ENCODE results near the gene RRAGB.
"Not testable (repeated sequence)": the region's sequence is repeated elsewhere in the genome, so short reads cannot be mapped to it uniquely, and the experiment has no call there.

The RRAGB gene

DNA sequence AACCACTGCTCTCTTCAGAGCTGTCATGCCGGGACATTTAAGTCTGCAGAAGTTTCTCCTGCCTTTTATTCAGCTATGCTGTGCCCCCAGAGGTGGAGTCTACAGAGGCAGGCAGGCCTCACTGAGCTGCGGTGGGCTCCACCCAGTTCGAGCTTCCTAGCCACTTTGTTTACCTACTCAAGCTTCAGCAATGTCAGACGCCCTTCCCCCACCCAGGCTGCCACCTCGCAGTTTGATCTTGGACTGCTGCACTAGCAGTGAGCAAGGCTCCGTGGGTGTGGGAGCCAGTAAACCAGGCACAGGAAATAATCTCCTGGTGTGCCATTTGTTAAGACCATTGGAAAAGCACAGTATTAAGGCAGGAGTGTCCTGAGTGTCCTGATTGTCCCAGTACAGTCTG is 56.9 kb downstream of the RRAGB start:
- DNase-seq, result not testable (repeated sequence)

DNA sequence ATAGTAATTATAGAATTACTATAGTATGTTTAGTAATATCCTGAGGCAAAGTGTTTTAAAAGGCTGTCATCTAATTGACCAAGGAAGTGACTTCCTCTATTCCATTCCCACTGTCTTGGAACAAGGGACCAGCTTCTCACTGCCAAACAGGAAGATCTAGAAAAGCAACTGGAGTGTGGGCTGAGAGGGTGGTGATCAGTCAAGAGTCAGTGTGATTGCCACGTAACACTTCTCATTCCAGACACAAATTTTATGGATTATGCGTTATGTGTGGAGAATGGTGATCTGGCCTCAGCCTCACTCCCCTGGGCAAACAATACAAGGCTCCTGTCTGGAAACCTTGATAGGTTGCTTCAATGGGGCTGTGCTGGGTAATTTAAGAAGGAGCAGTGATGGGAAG is 60.0 kb downstream of the RRAGB start:
- DNase-seq, result peak; percentile 60

DNA sequence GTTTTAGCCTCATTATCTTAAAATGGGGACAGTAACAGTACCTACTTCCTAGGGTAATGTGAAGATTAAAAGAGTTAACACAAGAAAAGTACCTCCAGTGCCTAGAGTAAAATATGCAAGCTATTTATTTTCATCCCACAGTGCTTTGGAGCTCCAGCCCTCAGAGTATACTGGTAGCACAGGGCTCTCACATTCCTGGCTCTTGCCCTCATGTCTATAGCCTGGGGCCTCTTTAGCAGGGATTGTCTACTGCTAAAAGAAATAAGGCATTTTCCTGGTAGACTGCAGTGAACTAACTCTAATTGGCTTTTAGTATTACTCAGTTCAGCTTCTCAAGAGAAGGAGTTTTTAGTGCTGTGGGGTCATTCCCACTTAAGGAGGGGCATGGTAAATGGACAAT is 60.8 kb downstream of the RRAGB start:
- DNase-seq, result peak; percentile 84

DNA sequence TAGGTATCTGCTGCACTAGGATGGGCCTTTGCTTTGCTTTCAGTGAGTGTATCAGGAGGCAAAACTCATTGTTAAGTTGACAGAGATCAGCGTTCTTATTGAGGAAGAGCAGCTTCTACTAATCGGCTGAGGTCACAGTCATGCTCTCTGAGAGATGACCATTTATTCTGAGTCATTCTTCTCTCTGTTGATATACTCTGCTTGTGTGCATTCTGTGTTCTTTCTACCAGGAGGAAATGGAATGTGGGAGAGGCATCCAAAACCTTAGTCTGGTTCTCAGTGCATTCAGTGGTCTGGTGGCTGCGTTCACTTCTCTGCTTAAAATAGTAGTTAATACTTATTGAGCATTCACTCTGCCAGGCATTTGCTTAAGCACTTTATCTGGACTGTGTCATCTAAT is 66.2 kb downstream of the RRAGB start:
- DNase-seq, result peak; percentile 57

DNA sequence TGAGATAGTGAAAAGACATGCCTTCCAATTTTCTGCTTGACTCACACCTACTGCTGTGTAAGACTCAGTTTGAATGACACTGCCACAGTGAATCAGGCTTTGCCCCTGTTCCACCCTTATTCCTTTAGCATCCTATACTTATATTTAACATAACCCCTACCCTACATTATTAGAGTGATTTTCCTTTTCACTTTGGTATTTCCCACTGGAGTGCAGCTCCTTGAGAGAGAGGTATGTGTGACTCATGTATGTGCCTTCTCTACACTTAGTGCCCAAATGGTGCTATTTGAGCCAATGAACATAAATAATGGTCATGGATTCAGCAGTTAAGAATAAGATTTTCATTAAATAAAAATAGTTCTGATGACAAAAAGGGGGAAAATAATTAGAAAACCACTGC is 69.5 kb downstream of the RRAGB start:
- DNase-seq, result no peak

DNA sequence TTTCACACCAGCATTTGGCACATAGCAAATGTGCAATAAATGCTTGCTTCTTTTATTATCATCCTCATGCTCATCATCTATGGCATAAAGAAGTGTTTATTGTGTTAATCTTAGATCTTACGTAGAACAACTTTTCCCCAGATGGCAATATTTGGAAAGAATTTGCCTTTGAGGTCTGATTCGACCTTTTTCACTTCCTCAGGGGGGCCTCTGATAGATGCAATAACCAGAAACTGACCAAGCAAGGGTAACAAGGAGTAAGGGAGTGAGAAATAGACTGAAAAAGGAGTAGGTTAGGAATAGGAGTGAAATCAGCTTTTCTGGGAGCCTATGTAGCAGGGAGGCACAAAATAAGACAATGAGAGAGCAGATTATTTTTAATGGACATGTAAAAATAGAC is 70.2 kb downstream of the RRAGB start:
- no peak for DNase-seq

DNA sequence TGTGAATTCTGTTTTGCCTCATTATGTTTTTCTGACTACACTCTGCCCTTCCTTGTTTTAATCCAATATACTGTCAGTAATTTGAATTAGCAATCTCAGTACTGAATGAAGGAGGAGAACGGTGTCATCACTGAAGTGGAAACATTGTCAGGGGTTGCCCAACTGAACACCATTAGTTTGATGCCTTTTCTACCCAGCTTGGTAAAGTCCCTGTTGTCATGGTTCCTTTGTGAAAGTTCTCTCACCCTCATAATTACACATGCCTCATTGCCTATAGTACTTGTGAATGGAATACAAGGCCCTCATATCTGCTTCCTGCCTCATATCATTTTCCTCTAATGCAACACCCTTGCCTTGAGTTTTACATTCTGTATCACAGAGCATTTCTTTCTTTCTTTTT is 76.9 kb downstream of the RRAGB start:
- DNase-seq, result no peak

DNA sequence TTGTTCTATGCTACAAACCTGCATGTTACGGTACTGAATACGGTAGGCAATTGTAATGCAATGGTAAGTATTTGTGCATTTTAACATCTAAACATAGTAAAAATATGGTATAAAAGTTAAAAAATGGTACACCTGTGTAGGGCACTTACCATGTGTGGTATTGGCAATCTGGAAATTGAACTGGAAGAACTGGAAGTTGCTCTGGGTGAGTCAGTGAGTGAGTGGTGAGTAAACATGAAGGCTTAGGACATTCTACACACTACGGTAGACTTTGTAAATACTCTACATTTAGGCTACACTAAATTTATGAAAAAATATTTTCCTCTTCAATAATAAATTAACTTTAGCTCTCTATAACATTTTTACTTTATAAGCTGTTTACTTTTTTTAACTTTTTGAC is 78.9 kb downstream of the RRAGB start:
- DNase-seq, result no peak

DNA sequence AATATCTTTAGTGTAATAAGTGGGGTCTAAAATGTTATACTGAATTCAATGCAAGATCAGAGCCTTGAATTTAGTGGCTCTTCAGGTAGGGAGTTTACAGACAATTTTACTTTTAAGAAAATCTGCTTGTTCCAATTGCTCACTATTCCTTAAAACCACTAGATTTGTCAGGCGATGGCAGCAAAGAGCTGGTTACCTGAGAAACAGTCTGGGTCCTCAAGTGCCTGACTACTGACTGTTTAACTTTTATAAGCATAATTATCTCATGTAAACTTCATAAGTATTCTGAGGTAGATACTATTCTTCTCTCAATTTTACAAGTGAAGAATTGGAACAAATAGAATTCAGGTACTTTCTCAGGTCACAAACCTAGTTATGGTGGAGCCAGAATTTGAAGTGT is 84.3 kb downstream of the RRAGB start:
- no peak for DNase-seq
